GM21786 (cell line): ENCODE measurements around the gene LYZ.

Source experiments
- ATAC-seq: cut with Tn5 transposase; IDR thresholded peaks from one replicate; pipeline ENCODE4 v1.9.1; 2021; ENCODE audit not compliant: unreplicated experiment

The LYZ gene

GRCh38 chr12:69338120-69338859 is 9.9 kb upstream of the LYZ start:
- ATAC-seq = no peak

GRCh38 chr12:69338936-69339335 is 9.2 kb upstream of the LYZ start:
- ATAC-seq = no peak

- ATAC-seq = no peak
Measured at GRCh38 chr12:69339999-69340398, 8.2 kb upstream of the LYZ start.

- ATAC-seq = no peak
Measured at GRCh38 chr12:69341328-69341727, 6.9 kb upstream of the LYZ start.

GRCh38 chr12:69342421-69342820 is 5.8 kb upstream of the LYZ start:
- ATAC-seq = no peak

- ATAC-seq = no peak
Measured at GRCh38 chr12:69343357-69343756, 4.8 kb upstream of the LYZ start.

- no peak for ATAC-seq
Measured at GRCh38 chr12:69343885-69344612, 4.1 kb upstream of the LYZ start.

GRCh38 chr12:69345077-69345476 is 3.1 kb upstream of the LYZ start:
- no peak for ATAC-seq

- ATAC-seq = no peak
Measured at GRCh38 chr12:69345742-69346141, 2.4 kb upstream of the LYZ start.

GRCh38 chr12:69350002-69350626 is 1.9 kb downstream of the LYZ start:
- no peak for ATAC-seq

GRCh38 chr12:69350777-69351176 is 2.6 kb downstream of the LYZ start:
- ATAC-seq = no peak

GRCh38 chr12:69351462-69352236 is 3.5 kb downstream of the LYZ start:
- ATAC-seq = no peak

- ATAC-seq = no peak
Measured at GRCh38 chr12:69352904-69353303, 4.7 kb downstream of the LYZ start.

GRCh38 chr12:69354172-69354555 is 6.0 kb downstream of the LYZ start:
- no peak for ATAC-seq

GRCh38 chr12:69354556-69355187 is 6.5 kb downstream of the LYZ start:
- ATAC-seq = no peak

GRCh38 chr12:69355363-69356028 is 7.3 kb downstream of the LYZ start:
- ATAC-seq = no peak

- peak; percentile 81 for ATAC-seq
Measured at GRCh38 chr12:69359531-69360347, 11.6 kb downstream of the LYZ start, which contains the start of gene YEATS4. TSS of gene YEATS4 (plus strand) at chr12:69359743. CDS start at chr12:69359973, 230 bp downstream.

GRCh38 chr12:69360348-69360672 is 12.1 kb downstream of the LYZ start:
- no peak for ATAC-seq

GRCh38 chr12:69366796-69367195 is 18.6 kb downstream of the LYZ start:
- ATAC-seq = no peak

GRCh38 chr12:69368171-69368570 is 20.0 kb downstream of the LYZ start:
- no peak for ATAC-seq
